ENCODE measurements around the gene THEMIS. TPM values are rescaled to one million over a fixed set of nuclear protein-coding genes. Genes with fewer than 3 reads are reported as not detected.
"Not testable (repeated sequence)": the region's sequence is repeated elsewhere in the genome, so short reads cannot be mapped to it uniquely, and the experiment has no call there.

Gene THEMIS
- total RNA-seq, 1 donor from 2014 or later, result not detected

- DNase-seq (ENCODE audit: low spot score in 2 of 2), result no peak
- no peaks in the 10 kb centered on the region for H3K36me3 ChIP-seq
- H3K27ac ChIP-seq, result no peak overlapping the region
- H3K4me1 ChIP-seq, result no peaks in the 10 kb centered on the region
- H3K4me3 ChIP-seq, result no peak overlapping the region
- intact Hi-C loops (cut with DNase I), result no loop called here
- TF ChIP-seq, protein P1, sequence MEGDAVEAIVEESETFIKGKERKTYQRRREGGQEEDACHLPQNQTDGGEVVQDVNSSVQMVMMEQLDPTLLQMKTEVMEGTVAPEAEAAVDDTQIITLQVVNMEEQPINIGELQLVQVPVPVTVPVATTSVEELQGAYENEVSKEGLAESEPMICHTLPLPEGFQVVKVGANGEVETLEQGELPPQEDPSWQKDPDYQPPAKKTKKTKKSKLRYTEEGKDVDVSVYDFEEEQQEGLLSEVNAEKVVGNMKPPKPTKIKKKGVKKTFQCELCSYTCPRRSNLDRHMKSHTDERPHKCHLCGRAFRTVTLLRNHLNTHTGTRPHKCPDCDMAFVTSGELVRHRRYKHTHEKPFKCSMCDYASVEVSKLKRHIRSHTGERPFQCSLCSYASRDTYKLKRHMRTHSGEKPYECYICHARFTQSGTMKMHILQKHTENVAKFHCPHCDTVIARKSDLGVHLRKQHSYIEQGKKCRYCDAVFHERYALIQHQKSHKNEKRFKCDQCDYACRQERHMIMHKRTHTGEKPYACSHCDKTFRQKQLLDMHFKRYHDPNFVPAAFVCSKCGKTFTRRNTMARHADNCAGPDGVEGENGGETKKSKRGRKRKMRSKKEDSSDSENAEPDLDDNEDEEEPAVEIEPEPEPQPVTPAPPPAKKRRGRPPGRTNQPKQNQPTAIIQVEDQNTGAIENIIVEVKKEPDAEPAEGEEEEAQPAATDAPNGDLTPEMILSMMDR (IDR thresholded peaks at IDR 0.05), result no peak
- H3K27me3 ChIP-seq, result no peaks in the 10 kb centered on the region
- H3K9me3 ChIP-seq, result no peaks in the 10 kb centered on the region
Measured at GRCh38 chr6:127894051-127894450, 6.8 kb downstream of the THEMIS start.

DNA sequence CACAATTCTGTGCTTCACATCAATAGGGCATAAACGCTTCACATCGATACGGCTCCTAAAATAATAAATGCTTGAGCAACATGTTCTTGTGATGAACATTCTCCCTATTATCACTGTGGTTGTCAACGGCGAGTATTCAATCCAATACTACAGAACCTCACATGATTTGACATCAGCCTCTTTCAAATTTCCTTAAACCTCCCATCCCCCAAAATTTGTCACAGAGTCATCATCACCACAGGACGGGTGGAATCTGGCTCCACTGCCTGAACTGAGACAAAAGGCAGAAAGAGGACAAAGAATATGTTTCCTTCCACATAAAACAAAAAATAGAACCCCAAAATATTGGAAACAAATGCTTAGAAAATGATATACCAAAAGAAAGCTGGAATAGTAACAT lies 7.3 kb downstream of the THEMIS start:
- TF ChIP-seq, protein P1 (IDR thresholded peaks at IDR 0.05), result no peak
- no peak overlapping the region for H3K4me3 ChIP-seq
- H3K27me3 ChIP-seq, result no peaks in the 10 kb centered on the region
- H3K36me3 ChIP-seq, result no peaks in the 10 kb centered on the region
- no peaks in the 10 kb centered on the region for H3K4me1 ChIP-seq
- H3K9me3 ChIP-seq, result no peaks in the 10 kb centered on the region
- no peak overlapping the region for H3K27ac ChIP-seq
- intact Hi-C loops (cut with DNase I), result no loop called here
- DNase-seq (ENCODE audit: low spot score in 2 of 2), result no peak

DNA sequence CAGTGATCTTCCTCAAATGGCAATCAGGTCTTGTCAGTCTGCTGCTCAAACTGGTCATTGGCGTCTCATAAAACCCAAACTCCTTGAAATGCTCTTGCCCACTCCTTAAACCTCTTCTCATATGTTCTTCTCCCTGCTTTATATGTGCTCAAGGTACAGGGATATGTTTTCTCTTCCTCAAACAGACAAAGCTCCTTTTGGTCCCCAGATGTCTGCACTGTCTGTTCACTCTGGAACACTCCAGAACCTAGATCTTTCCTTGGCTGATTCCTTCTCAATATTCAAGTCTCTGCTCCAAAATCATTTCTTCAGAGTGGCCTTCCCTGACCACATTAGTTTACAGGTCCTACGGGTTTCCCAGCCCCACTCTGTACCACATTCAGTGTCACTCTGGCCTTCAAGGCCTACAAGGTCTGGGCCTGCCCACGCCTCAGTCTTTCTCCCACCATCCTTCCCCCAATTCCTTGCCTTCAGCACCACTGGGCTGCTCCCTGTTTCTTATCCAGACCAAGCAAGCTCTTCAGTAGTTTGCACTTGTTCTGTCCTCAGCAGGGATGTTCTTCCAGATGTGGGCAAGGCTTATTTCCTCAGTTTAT lies 9.0 kb downstream of the THEMIS start:
- no peak for DNase-seq (ENCODE audit: low spot score in 2 of 2)
- no peaks in the 10 kb centered on the region for H3K4me1 ChIP-seq
- H3K4me3 ChIP-seq, result no peak overlapping the region
- TF ChIP-seq, protein P1 (IDR thresholded peaks at IDR 0.05), result no peak
- no peak overlapping the region for H3K27ac ChIP-seq
- H3K27me3 ChIP-seq, result no peaks in the 10 kb centered on the region
- intact Hi-C loops (cut with DNase I), result no loop called here
- H3K36me3 ChIP-seq, result no peaks in the 10 kb centered on the region
- no peaks in the 10 kb centered on the region for H3K9me3 ChIP-seq

DNA sequence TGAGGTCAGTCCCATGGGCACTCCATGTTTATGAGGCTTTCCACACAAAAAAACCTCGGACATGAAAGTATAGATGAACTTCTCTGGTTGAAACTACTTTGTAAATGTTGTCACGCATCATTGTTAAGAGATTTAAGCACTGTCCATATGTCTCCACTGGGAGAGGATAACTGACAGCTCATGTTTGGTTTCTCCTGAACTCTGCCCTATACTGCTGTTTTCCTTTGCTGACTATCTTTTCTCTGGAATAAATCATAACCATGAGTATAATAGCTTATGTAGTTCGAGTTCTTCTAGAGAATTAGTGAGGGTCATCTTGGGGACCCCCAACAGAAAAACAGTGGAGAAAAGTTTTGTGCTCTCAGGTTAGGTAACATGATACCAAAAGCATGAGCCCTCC lies 14.3 kb downstream of the THEMIS start:
- Histone ChIP-seq H3K9me3 (no peaks in the 10 kb centered on the region), H3K27ac (no peak overlapping the region), H3K36me3 (no peaks in the 10 kb centered on the region), H3K4me1 (no peaks in the 10 kb centered on the region), H3K27me3 (no peaks in the 10 kb centered on the region), H3K4me3 (no peak overlapping the region)
- intact Hi-C loops (cut with DNase I), result no loop called here
- DNase-seq (ENCODE audit: low spot score in 2 of 2), result no peak
- TF ChIP-seq, protein P1 (IDR thresholded peaks at IDR 0.05), result no peak

DNA sequence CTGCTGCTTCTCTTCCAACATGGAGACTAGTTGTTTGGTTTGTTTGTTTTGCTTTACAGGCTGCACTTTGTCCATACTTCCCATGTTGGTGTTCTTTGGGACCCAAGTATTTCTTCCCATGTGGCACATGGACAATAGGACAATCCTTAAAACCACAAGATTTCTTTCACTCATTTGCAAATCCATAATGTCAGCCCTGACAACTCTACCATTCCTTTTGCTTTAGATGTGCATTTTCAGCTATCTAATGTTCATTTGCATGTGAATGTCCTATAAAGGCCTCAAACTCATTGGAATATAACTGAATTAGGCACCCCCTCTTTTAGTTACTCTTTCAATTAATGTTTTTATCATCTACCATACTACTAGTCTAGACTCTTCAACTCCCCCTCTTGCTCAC lies 16.7 kb downstream of the THEMIS start:
- intact Hi-C loops (cut with DNase I), result no loop called here
- TF ChIP-seq, protein P1 (IDR thresholded peaks at IDR 0.05), result no peak
- Histone ChIP-seq H3K9me3 (no peaks in the 10 kb centered on the region), H3K27ac (no peak overlapping the region), H3K4me3 (no peak overlapping the region), H3K27me3 (no peaks in the 10 kb centered on the region), H3K4me1 (no peaks in the 10 kb centered on the region), H3K36me3 (no peaks in the 10 kb centered on the region)
- DNase-seq (ENCODE audit: low spot score in 2 of 2), result no peak

DNA sequence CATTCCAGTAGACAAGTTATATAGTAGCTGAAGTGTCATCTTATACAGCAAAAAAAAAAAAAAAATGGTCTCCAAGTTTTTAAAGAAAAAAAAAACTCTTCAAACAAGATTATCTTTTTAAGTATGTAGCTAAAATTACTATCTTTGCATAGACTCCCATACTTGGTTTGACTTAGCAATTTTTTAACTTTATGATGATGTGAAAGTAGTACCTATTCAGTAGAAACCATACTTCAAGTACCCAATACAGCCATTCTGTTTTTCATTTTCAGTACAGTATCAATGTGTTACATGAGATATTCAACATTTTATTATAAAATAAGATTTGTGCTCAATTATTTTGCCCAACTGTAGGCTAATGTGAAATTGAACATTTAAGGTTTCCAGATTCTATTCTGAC lies 18.9 kb downstream of the THEMIS start:
- intact Hi-C loops (cut with DNase I); H3K9me3 ChIP-seq; H3K4me1 ChIP-seq; H3K36me3 ChIP-seq; H3K4me3 ChIP-seq; H3K27me3 ChIP-seq; H3K27ac ChIP-seq; DNase-seq (ENCODE audit: low spot score in 2 of 2): not testable (repeated sequence)
